Suppressor macrophage treated with lipopolysaccharide for 1 hour (primary cell): Measurements from ENCODE around the gene NEDD4L.

Source experiments
- DNase-seq, 3 donors: peaks; one replicate each; pipeline ENCODE4 v3.0.0-alpha.2; 2020 to 2022

The NEDD4L gene

GRCh38 chr18:58187674-58188073 lies 143.6 kb downstream of the NEDD4L start:
- no peak for DNase-seq

- no peak for DNase-seq
Observed at GRCh38 chr18:58188996-58189395, 145.0 kb downstream of the NEDD4L start.

GRCh38 chr18:58190842-58191530 lies 147.0 kb downstream of the NEDD4L start:
- no peak for DNase-seq

- DNase-seq = peak; percentile 63 to 75 (median 68)
Observed at GRCh38 chr18:58191626-58192025, 147.6 kb downstream of the NEDD4L start.

GRCh38 chr18:58192519-58192918 lies 148.5 kb downstream of the NEDD4L start:
- no peak for DNase-seq

- no peak for DNase-seq
Observed at GRCh38 chr18:58194028-58194427, 150.0 kb downstream of the NEDD4L start.

- DNase-seq = peak; percentile 51 to 56 (median 51)
Observed at GRCh38 chr18:58195278-58195765, 151.3 kb downstream of the NEDD4L start.

GRCh38 chr18:58196164-58196563 lies 152.1 kb downstream of the NEDD4L start:
- no peak for DNase-seq

GRCh38 chr18:58196881-58197872 lies 153.2 kb downstream of the NEDD4L start:
- DNase-seq = no peak

- DNase-seq = no peak
Observed at GRCh38 chr18:58201268-58201667, 157.2 kb downstream of the NEDD4L start.

GRCh38 chr18:58201733-58202730 lies 158.0 kb downstream of the NEDD4L start:
- peak in 2 of 3 donors; percentile 30 to 34 for DNase-seq

- no peak for DNase-seq
Observed at GRCh38 chr18:58204776-58205442, 160.9 kb downstream of the NEDD4L start.

GRCh38 chr18:58205443-58206160 lies 161.6 kb downstream of the NEDD4L start:
- peak; percentile 41 to 54 (median 46) for DNase-seq

- DNase-seq = no peak
Observed at GRCh38 chr18:58207520-58208152, 163.6 kb downstream of the NEDD4L start.

- peak in 1 of 3 donors; percentile 32 for DNase-seq
Observed at GRCh38 chr18:58208207-58208932, 164.3 kb downstream of the NEDD4L start.

- DNase-seq = no peak
Observed at GRCh38 chr18:58209326-58209725, 165.3 kb downstream of the NEDD4L start.

GRCh38 chr18:58211510-58211909 lies 167.5 kb downstream of the NEDD4L start:
- DNase-seq = no peak

- DNase-seq = peak; percentile 51 to 65 (median 58)
Observed at GRCh38 chr18:58212274-58212673, 168.2 kb downstream of the NEDD4L start.

- peak; percentile 86 to 92 (median 92) for DNase-seq
Observed at GRCh38 chr18:58213440-58213839, 169.4 kb downstream of the NEDD4L start.

- DNase-seq = no peak
Observed at GRCh38 chr18:58215011-58215410, 171.0 kb downstream of the NEDD4L start.
